Measurements from ENCODE around the gene KRTAP5-6. TPM values are rescaled to one million over a fixed set of nuclear protein-coding genes. Genes with fewer than 3 reads are reported as not detected.
A peak's percentile ranks its signal among the peaks of the same experiment; 100 is the strongest.

The KRTAP5-6 gene
- polyA plus RNA-seq, 2 of the 4 experiments (the other 2 are of a cell fraction) = not detected

DNA sequence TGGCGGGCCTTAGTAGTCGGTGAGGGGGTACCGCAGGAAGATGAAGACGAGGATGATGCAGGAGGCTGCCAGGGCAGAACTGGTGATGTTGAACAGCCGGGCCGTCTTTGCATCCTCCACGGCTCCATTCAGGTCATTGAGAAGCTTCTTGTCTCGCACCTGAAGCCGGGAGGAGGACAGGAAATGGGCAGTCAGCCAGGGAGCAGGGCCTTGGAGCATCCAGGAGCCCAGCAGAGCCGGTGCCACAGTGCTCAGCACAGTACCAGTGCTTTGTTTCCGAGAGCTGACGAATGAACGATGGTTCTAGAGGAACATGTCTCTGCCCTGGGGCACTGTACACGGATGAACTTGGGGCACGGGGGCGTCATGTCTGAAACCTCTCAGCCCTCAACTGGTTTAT lies 38.3 kb downstream of the KRTAP5-6 start (continued):
- no peak for TF ChIP-seq ESRRA (IDR thresholded peaks at IDR 0.05; ENCODE audit: borderline replicate concordance, low read length)

DNA sequence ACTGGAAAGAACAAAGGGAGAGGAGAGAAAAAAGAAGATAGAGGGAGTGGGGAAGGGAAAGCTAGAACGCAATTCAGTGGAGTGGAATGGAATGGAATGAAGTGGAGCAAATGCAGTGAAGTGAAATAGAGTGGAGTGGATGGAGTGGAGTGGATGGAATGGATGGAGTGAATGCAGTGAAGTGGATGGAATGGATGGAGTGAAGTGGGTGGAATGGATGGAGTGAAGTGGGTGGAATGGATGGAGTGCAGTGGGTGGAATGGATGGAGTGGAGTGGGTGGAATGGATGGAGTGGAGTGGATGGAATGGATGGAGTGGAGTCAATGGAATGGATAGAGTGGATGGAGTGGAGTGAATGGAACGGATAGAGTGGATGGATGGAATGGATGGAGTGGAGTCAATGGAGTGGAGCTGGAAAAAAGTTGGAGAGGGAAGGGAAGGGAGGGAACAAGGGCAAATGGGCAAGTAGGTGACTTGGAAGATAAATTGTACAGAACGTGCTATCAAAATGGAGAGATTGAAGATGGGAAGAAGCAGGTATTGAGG lies 39.5 kb downstream of the KRTAP5-6 start:
- no peak overlapping the region for H3K4me2 ChIP-seq
- no peak overlapping the region for H3K4me3 ChIP-seq
- FAIRE-seq (no peak), ATAC-seq (no peak), DNase-seq (ENCODE audit: low read depth in 1 of 2, low spot score in 1 of 2) (no peak)
- TF ChIP-seq EHF (CRISPR knock-in tag; IDR thresholded peaks at IDR 0.05) = no peak
- TF ChIP-seq TFCP2L1 (CRISPR knock-in tag; IDR thresholded peaks at IDR 0.05) = no peak
- no peak for TF ChIP-seq RARB (CRISPR knock-in tag; IDR thresholded peaks at IDR 0.05)
- TF ChIP-seq MAZ (IDR thresholded peaks at IDR 0.05; ENCODE audit: borderline replicate concordance, low read depth, low read length) = no peak
- TF ChIP-seq ZC3H11A (IDR thresholded peaks at IDR 0.05) = no peak
- ChIA-PET CTCF (interaction anchor here (1.0 to 3.0 kb wide), 6 partner anchors 9 to 96 kb away, joined by 3 to 14 read pairs (median 4); no protein-coding TSS in a partner anchor), POLR2A (no interaction called here)
- H3K27ac ChIP-seq = no peak overlapping the region
- WGBS (ENCODE audit: missing lambda C conversion rate) = 6% methylated on average over 3 of the region's 3 CpGs
- H3K4me1 ChIP-seq = no peaks in the 10 kb centered on the region
- H3K9me3 ChIP-seq = peaks cover 26% of the 10 kb centered on the region

DNA sequence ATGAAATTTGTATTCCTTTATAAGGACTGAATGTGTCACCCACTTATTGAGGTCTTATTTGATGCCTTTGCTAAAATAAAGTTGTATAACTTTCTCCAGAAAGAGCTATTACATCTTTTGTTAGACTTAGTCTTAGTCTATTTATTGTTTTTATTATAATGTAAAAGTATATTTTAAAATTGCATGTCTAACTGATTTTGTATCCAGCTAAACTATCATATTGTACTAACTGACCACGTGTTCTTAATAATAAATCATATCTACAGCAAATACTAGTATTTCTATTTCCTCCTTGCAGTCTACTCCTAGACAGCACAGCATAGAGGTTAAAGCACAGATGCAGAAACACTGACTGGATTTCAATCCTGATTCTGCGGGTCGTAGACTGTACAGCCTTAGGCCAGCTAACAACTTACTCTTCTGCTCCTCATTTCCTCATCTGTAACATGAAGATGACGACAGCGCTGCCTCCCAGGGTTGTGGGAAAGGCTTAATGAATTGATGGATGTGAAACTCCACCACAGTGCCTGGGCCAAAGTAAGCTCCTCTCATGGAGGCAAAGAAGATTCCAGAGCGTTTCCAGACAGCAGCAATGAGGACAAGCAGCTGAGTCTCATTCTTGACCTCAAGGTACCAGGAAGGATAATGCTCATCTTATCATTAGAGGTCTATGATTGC lies 40.2 kb downstream of the KRTAP5-6 start:
- POLR2A ChIA-PET = no interaction called here
- DNase-seq (ENCODE audit: low read depth in 1 of 2, low spot score in 1 of 2) (no peak), ATAC-seq (no peak), FAIRE-seq (no peak)
- peaks cover 26% of the 10 kb centered on the region for H3K9me3 ChIP-seq
- CTCF ChIA-PET = interaction anchor here (1.0 to 3.0 kb wide), 7 partner anchors 10 to 95 kb away, joined by 3 to 14 read pairs (median 3); no protein-coding TSS in a partner anchor
- no peaks in the 10 kb centered on the region for H3K4me1 ChIP-seq
- WGBS (ENCODE audit: missing lambda C conversion rate) = 40% methylated on average over 6 of the region's 6 CpGs
- no peak overlapping the region for H3K4me3 ChIP-seq
- TF ChIP-seq RNF2 (IDR thresholded peaks at IDR 0.05; ENCODE audit: borderline replicate concordance, low read depth) = no peak
- TF ChIP-seq FOSB (CRISPR knock-in tag; IDR thresholded peaks at IDR 0.05) = no peak
- TF ChIP-seq MAFK (IDR thresholded peaks at IDR 0.05; ENCODE audit: partially characterized antibody) = no peak
- no peak for TF ChIP-seq PHF8 (IDR thresholded peaks at IDR 0.05; ENCODE audit: borderline replicate concordance, low read depth)
- no peak for TF ChIP-seq ZSCAN20 (CRISPR knock-in tag; IDR thresholded peaks at IDR 0.05)
- no peak for TF ChIP-seq RCOR1 (IDR thresholded peaks at IDR 0.05; ENCODE audit: low read depth, low read length)
- TF ChIP-seq CBX2 (IDR thresholded peaks at IDR 0.05; ENCODE audit: borderline replicate concordance, low read depth) = no peak
- no peak for TF ChIP-seq HDAC2 (IDR thresholded peaks at IDR 0.05)
- TF ChIP-seq KDM1A (IDR thresholded peaks at IDR 0.05; ENCODE audit: low read depth) = no peak
- no peak overlapping the region for H3K27ac ChIP-seq
- H3K4me2 ChIP-seq = no peak overlapping the region

DNA sequence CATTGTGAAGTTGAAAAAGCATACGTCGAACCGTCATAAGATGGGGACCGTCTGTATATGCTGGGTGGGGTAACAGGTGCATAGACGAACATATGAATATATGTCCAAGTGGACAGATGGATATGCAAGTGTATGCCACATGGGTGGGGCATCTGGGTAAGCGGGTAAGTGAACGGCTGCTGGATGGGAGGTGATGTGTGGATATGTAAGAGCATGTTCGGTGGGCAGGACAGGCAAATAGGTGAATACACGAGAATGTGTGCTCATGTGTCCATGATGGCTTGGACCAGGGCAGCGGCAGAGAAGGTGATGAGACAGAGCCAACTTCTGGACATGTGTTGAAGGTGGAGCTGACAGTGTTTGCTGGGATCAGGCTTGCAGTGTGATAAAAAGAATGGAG lies 41.4 kb downstream of the KRTAP5-6 start:
- Histone ChIP-seq H3K4me1 (no peaks in the 10 kb centered on the region), H3K4me2 (no peak overlapping the region), H3K9me3 (peaks cover 26% of the 10 kb centered on the region), H3K27ac (no peak overlapping the region), H3K4me3 (no peak overlapping the region)
- FAIRE-seq (no peak), DNase-seq (ENCODE audit: low read depth in 1 of 2, low spot score in 1 of 2) (no peak), ATAC-seq (no peak)
- WGBS (ENCODE audit: missing lambda C conversion rate) = 64% methylated on average over 10 of the region's 10 CpGs
- CTCF ChIA-PET = interaction anchor here (1.0 to 3.0 kb wide), 3 partner anchors 11 to 94 kb away, joined by 3 to 14 read pairs (median 3); no protein-coding TSS in a partner anchor
- POLR2A ChIA-PET = no interaction called here
- TF ChIP-seq ZSCAN20 (CRISPR knock-in tag; IDR thresholded peaks at IDR 0.05) = no peak
- TF ChIP-seq NFE2L2 (conservative IDR thresholded peaks at IDR 0.05; ENCODE audit: low read length) = no peak
- TF ChIP-seq, protein P1, sequence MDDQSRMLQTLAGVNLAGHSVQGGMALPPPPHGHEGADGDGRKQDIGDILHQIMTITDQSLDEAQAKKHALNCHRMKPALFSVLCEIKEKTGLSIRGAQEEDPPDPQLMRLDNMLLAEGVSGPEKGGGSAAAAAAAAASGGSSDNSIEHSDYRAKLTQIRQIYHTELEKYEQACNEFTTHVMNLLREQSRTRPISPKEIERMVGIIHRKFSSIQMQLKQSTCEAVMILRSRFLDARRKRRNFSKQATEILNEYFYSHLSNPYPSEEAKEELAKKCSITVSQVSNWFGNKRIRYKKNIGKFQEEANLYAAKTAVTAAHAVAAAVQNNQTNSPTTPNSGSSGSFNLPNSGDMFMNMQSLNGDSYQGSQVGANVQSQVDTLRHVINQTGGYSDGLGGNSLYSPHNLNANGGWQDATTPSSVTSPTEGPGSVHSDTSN (IDR thresholded peaks at IDR 0.05) = no peak
- no peak for TF ChIP-seq TFCP2L1 (CRISPR knock-in tag; IDR thresholded peaks at IDR 0.05)

DNA sequence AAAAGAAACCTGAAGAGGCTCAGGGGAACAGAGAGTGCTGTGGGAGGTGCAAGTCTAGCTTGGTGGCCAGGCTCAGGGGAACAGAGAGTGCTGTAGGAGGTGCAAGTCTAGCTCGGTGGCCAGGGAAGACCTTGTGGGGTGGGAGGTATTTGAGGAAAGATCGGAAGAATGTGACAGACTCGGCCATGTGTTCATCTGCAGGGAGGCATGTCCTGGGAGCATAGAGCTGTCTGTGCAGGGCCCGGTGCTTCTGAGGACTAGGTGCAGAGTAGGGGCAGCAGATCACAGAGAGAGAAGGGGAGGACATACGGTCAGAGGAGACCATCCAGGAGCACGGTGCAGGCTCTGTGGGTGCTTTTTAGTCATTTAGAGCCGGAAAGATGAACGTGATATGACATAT lies 42.6 kb downstream of the KRTAP5-6 start:
- TF ChIP-seq, protein P2, sequence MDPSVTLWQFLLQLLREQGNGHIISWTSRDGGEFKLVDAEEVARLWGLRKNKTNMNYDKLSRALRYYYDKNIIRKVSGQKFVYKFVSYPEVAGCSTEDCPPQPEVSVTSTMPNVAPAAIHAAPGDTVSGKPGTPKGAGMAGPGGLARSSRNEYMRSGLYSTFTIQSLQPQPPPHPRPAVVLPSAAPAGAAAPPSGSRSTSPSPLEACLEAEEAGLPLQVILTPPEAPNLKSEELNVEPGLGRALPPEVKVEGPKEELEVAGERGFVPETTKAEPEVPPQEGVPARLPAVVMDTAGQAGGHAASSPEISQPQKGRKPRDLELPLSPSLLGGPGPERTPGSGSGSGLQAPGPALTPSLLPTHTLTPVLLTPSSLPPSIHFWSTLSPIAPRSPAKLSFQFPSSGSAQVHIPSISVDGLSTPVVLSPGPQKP (IDR thresholded peaks at IDR 0.05; ENCODE audit: low read depth, low read length) = no peak
- TF ChIP-seq HDAC2 (IDR thresholded peaks at IDR 0.05) (no peak), NFE2L2 (conservative IDR thresholded peaks at IDR 0.05; ENCODE audit: low read length) (no peak), RFX5 (IDR thresholded peaks at IDR 0.05) (no peak), RCOR1 (IDR thresholded peaks at IDR 0.05; ENCODE audit: low read depth, low read length) (no peak), MAFK (IDR thresholded peaks at IDR 0.05; ENCODE audit: partially characterized antibody) (no peak)
- no peak overlapping the region for H3K4me3 ChIP-seq
- ChIA-PET CTCF (interaction anchor here (0.6 to 1.1 kb wide), 4 partner anchors 15 to 144 kb away, joined by 3 to 5 read pairs (median 3); no protein-coding TSS in a partner anchor), POLR2A (no interaction called here)
- FAIRE-seq (no peak), ATAC-seq (peak in 1 of 2 experiments; percentile 22; a peak in 1 of 6 replicates), DNase-seq (ENCODE audit: low read depth in 1 of 2, low spot score in 1 of 2) (no peak)
- peaks cover 26% of the 10 kb centered on the region for H3K9me3 ChIP-seq
- no peaks in the 10 kb centered on the region for H3K4me1 ChIP-seq
- H3K4me2 ChIP-seq = no peak overlapping the region
- H3K27ac ChIP-seq = no peak overlapping the region
- WGBS (ENCODE audit: missing lambda C conversion rate) = 21% methylated on average over 8 of the region's 8 CpGs

Data from A549 (cell line).